Endothelial cell of umbilical vein (primary cell): ENCODE data around the gene CD81. TPM values are rescaled to one million over a fixed set of nuclear protein-coding genes. Genes with fewer than 3 reads are reported as not detected.

Experiments used
- BruUV-seq: library from RNA; stranded (reverse); fragments of 400-500 nt; replicated peaks from 2 replicates; lab custom pipeline; 2021; lab: Mats Ljungman, UMichigan
- CTCF ChIA-PET: fragments of 300-600, 350-600 bp; sonication (Branson Sonifier 250); formaldehyde crosslinking; loops from one replicate; lab custom pipeline; 2021; ENCODE audit warnings: antibody characterized with exemption, inconsistent platforms; lab: Charles Lee
- POLR2A ChIA-PET: fragments of 300-600, 350-600 bp; sonication (Branson Sonifier 250); formaldehyde crosslinking; loops from one replicate; lab custom pipeline; 2021; ENCODE audit warnings: antibody characterized with exemption, inconsistent platforms; lab: Charles Lee
- DNase-seq: peaks from one replicate; pipeline ENCODE4 v3.0.0-alpha.2; 2011; ENCODE audit warnings: low read depth, low spot score
- FAIRE-seq: peaks from 2 replicates; lab custom pipeline; 2011; peaks lifted over from hg19 to GRCh38; lab: Jason Lieb, UNC
- H2AFZ ChIP-seq: 2 replicates; pipeline ENCODE4 v1.6.0; 2012; ENCODE audit warnings: low read depth, low read length, control low read depth, inconsistent platforms
- H3K27ac ChIP-seq: 2 replicates; pipeline ENCODE4 v1.5.1; 2011; ENCODE audit warnings: low read depth, mild to moderate bottlenecking, control low read depth, low read length, moderate library complexity; ENCODE audit not compliant: insufficient read depth
- H3K27me3 ChIP-seq, 2 experiments: 2 replicates each; pipeline versions ENCODE4 v1.6.0 to v1.6.1; 2011; ENCODE audit warnings: low read length in 2 of 2, mixed read lengths in 1 of 2; ENCODE audit not compliant: control insufficient read depth in 2 of 2, insufficient read depth in 2 of 2
- H3K36me3 ChIP-seq, 2 experiments: 2 replicates in 1 of 2; 3 replicates in 1 of 2; pipeline ENCODE4 v1.5.1; 2011; ENCODE audit warnings: low read length in 2 of 2, mild to moderate bottlenecking in 1 of 2, moderate library complexity in 1 of 2; ENCODE audit not compliant: control insufficient read depth in 2 of 2, insufficient read depth in 2 of 2; ENCODE audit errors: extremely low read depth in 1 of 2
- H3K4me1 ChIP-seq: 3 replicates; pipeline ENCODE4 v1.5.1; 2011; ENCODE audit warnings: mild to moderate bottlenecking, low read length; ENCODE audit not compliant: control insufficient read depth, insufficient read depth; ENCODE audit errors: extremely low read depth
- H3K4me2 ChIP-seq: 2 replicates; pipeline ENCODE4 v1.6.1; 2011; ENCODE audit warnings: low read length, control low read depth, mixed read lengths; ENCODE audit not compliant: insufficient read depth
- H3K4me3 ChIP-seq, 3 experiments: fragments of 200-600 bp in 1 of 3; sonication (generic), shearing (Covaris generic) in 1 of 3; replicated peaks in 1 of 3; 2 replicates each; pipeline ENCODE4 v1.5.1; 2011 to 2016; ENCODE audit warnings: control low read depth in 3 of 3, low read length in 3 of 3, mild to moderate bottlenecking in 2 of 3, inconsistent platforms in 1 of 3, low read depth in 1 of 3, moderate library complexity in 1 of 3; ENCODE audit not compliant: insufficient read depth in 1 of 3
- H3K79me2 ChIP-seq: 2 replicates; pipeline ENCODE4 v1.6.0; 2012; ENCODE audit warnings: low read length, inconsistent platforms; ENCODE audit not compliant: control insufficient read depth, insufficient read depth
- H3K9ac ChIP-seq: replicated peaks from 2 replicates; pipeline ENCODE3; 2011; ENCODE audit warnings: low read length, control low read depth; ENCODE audit not compliant: insufficient read depth; ENCODE audit errors: extremely low read depth
- H3K9me1 ChIP-seq: replicated peaks from 3 replicates; pipeline ENCODE4 v1.6.0; 2011; ENCODE audit warnings: mild to moderate bottlenecking, low read length; ENCODE audit not compliant: control insufficient read depth, insufficient read depth; ENCODE audit errors: extremely low read depth
- H3K9me3 ChIP-seq: replicated peaks from 2 replicates; pipeline ENCODE4 v1.5.1; 2012; ENCODE audit warnings: low read length, inconsistent platforms; ENCODE audit not compliant: control insufficient read depth, insufficient read depth
- H4K20me1 ChIP-seq: replicated peaks from 2 replicates; pipeline ENCODE3; 2011; ENCODE audit warnings: mild to moderate bottlenecking, low read length; ENCODE audit not compliant: control insufficient read depth, insufficient read depth; ENCODE audit errors: extremely low read depth
- EZH2 ChIP-seq: IDR thresholded peaks from 2 replicates; pipeline ENCODE4 v1.6.1; 2012; ENCODE audit warnings: borderline replicate concordance, low read depth, mild to moderate bottlenecking, moderate library complexity, low read length, inconsistent platforms; ENCODE audit not compliant: severe bottlenecking
- FOS ChIP-seq: IDR thresholded peaks from 2 replicates; pipeline ENCODE4 v1.6.1; 2011; ENCODE audit warnings: mild to moderate bottlenecking, low read length, moderate library complexity, borderline replicate concordance; ENCODE audit not compliant: insufficient read depth
- GATA2 ChIP-seq: IDR thresholded peaks from 2 replicates; pipeline ENCODE4 v1.7.0; 2011; ENCODE audit warnings: low read depth, mild to moderate bottlenecking, moderate library complexity, mixed read lengths, low read length; ENCODE audit not compliant: insufficient read length, insufficient read depth
- JUN ChIP-seq: IDR thresholded peaks from 2 replicates; pipeline ENCODE4 v1.6.1; 2011; ENCODE audit warnings: borderline replicate concordance, low read depth; ENCODE audit not compliant: insufficient read length, insufficient read depth
- MYC ChIP-seq: IDR thresholded peaks from one replicate; pipeline ENCODE4 v1.6.1; 2011; ENCODE audit warnings: mild to moderate bottlenecking, low read depth, low read length
- POLR2A ChIP-seq: IDR thresholded peaks from 2 replicates; pipeline ENCODE4 v1.6.1; 2012; ENCODE audit warnings: low read depth, mild to moderate bottlenecking, control low read depth, low read length
- POLR2AphosphoS5 ChIP-seq: IDR thresholded peaks from 2 replicates; pipeline ENCODE4 v1.6.1; 2012; ENCODE audit warnings: low read depth, mild to moderate bottlenecking, control low read depth, low read length, moderate library complexity; ENCODE audit not compliant: insufficient read depth
- dilution Hi-C: fragments of 300-500 bp; cut with MboI; formaldehyde crosslinking; loops from one replicate; pipeline ENCODE4 v1.15.0; 2019; ENCODE audit warnings: low sequenced_read_pairs; ENCODE audit not compliant: extremely low pct_ligation_motif_present
- intact Hi-C: fragments of 100-400 bp; cut with micrococcal nuclease; formaldehyde crosslinking; loops from one replicate; pipeline ENCODE4 v1.10.0; 2022
- polyA plus RNA-seq, 4 experiments: library from polyadenylated mRNA; depleted of rRNA in 3 of 4; stranded (reverse) in 3 of 4; unstranded in 1 of 4; fragments of >200 nt; gene quantifications; 2 replicates each; pipeline versions ENCODE4 v1.2.1 to v1.2.3, GENCODE V29; 2011 to 2012; ENCODE audit warnings: missing spikeins in 1 of 4
- total RNA-seq: library from RNA; stranded (reverse); gene quantifications from 2 replicates; pipeline ENCODE4 v1.2.3, GENCODE V29; 2021
- TF ChIP-seq, protein P1 (sequence below), 2 donors: IDR thresholded peaks; 1 replicate in 1 of 2; 2 replicates in 1 of 2; pipeline ENCODE4 v1.5.1; 2011; ENCODE audit warnings: low read length in 2 of 2, mild to moderate bottlenecking in 2 of 2, moderate library complexity in 2 of 2, control low read depth in 1 of 2, inconsistent platforms in 1 of 2, low read depth in 1 of 2; ENCODE audit not compliant: insufficient read depth in 1 of 2; ENCODE audit errors: extremely low read depth in 1 of 2
- TF ChIP-seq, protein P2 (sequence below): IDR thresholded peaks from 2 replicates; pipeline ENCODE4 v1.6.1; 2011; ENCODE audit not compliant: insufficient read depth, insufficient read length

Gene CD81
- total and polyA plus RNA-seq, 2 donors (not counting 3 experiments of a cell fraction or from before 2014, with no cell fraction given): 409 to 802 TPM

DNA sequence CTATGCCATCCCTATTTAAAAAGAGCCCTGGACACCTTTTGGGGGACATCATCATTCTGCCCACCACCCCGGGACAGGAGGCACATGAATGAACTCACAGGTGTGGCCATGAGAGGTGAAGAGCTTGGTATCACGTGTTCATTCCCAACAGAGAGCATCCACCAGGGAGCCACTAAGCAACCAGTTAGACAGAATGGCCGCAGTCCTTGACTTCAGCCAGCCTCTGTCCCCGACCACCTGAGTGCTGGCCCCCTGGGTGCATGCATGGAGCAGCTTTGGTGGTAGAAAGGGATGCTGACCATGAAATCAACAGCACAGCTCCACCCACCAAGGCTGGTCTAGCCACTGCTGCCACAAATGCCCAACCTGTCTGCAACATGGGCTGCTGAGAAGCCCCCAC lies 31.1 kb upstream of the CD81 start:
- H3K9me1 ChIP-seq: no peaks in the 10 kb centered on the region

DNA sequence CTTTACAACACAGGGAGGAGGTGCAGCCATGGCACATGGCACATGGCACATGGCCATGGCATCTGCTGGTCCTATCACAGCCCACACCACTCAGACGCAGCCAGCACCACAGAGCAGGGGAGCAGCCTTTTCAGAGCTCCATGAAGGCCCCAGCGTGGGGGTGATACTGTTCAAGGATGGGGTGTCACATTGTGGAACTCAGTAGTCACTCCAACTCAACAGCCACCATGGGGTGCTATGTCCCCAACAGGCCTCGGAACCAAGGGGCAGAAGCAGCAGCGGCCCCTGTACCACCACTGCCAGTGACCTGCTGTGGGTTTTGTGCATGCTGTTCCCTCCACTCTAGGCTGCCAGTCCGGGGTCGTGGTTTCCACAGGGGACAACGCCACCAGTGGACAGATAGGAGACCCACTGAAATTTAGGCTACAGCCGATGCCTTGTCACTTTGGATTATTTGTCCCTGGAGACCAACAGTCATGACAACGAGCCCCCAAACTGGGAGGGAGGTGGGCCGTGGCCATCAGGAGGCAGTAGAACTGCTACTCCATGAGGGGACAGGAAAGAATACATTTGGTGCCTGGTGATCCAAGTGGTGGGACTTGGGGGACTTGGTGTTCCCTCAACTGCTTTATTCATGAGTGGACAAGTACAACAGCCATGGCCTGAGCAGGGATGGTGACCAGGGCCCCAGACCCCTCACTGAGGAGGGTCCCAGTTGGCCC lies 30.4 kb upstream of the CD81 start:
- TF ChIP-seq FOS (no peak), GATA2 (no peak), JUN (no peak), MYC (no peak), POLR2A (no peak), POLR2AphosphoS5 (no peak), EZH2 (no peak)
- TF ChIP-seq, protein P1, sequence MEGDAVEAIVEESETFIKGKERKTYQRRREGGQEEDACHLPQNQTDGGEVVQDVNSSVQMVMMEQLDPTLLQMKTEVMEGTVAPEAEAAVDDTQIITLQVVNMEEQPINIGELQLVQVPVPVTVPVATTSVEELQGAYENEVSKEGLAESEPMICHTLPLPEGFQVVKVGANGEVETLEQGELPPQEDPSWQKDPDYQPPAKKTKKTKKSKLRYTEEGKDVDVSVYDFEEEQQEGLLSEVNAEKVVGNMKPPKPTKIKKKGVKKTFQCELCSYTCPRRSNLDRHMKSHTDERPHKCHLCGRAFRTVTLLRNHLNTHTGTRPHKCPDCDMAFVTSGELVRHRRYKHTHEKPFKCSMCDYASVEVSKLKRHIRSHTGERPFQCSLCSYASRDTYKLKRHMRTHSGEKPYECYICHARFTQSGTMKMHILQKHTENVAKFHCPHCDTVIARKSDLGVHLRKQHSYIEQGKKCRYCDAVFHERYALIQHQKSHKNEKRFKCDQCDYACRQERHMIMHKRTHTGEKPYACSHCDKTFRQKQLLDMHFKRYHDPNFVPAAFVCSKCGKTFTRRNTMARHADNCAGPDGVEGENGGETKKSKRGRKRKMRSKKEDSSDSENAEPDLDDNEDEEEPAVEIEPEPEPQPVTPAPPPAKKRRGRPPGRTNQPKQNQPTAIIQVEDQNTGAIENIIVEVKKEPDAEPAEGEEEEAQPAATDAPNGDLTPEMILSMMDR (IDR thresholded peaks at IDR 0.05; ENCODE audit: extremely low read depth in 1 of 2, insufficient read depth in 1 of 2, low read depth in 1 of 2, low read length in 2 of 2): no peak
- TF ChIP-seq, protein P2, sequence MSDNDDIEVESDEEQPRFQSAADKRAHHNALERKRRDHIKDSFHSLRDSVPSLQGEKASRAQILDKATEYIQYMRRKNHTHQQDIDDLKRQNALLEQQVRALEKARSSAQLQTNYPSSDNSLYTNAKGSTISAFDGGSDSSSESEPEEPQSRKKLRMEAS: no peak
- no peaks in the 10 kb centered on the region for H4K20me1 ChIP-seq
- H3K27me3 ChIP-seq: peaks cover 0 to 3% of the 10 kb centered on the region in 2 experiments
- no peak overlapping the region for H3K4me2 ChIP-seq
- FAIRE-seq (no peak), DNase-seq (no peak)
- H3K9ac ChIP-seq: no peak overlapping the region
- POLR2A ChIA-PET: no interaction called here
- no peak overlapping the region for H3K27ac ChIP-seq
- CTCF ChIA-PET: interaction anchor here (1.4 kb wide), 1 partner anchor 42 kb away, joined by 4 read pairs; no protein-coding TSS in a partner anchor
- no peaks in the 10 kb centered on the region for H3K4me1 ChIP-seq
- dilution Hi-C loops: no loop called here
- no peak overlapping the region for H2AFZ ChIP-seq
- H3K9me3 ChIP-seq: no peaks in the 10 kb centered on the region
- H3K4me3 ChIP-seq: no peak overlapping the region
- no peaks in the 10 kb centered on the region for H3K36me3 ChIP-seq
- H3K79me2 ChIP-seq: no peaks in the 10 kb centered on the region
- no TSS peak for BruUV-seq
- intact Hi-C loops: no loop called here
- H3K9me1 ChIP-seq: no peaks in the 10 kb centered on the region

More for the DNA sequence above, 31.1 kb upstream of the CD81 start:
- no peaks in the 10 kb centered on the region for H3K9me3 ChIP-seq
- no peaks in the 10 kb centered on the region for H3K4me1 ChIP-seq
- TF ChIP-seq FOS (no peak), POLR2A (no peak), POLR2AphosphoS5 (no peak), JUN (no peak), MYC (no peak)
- H3K27me3 ChIP-seq: peaks cover 0 to 3% of the 10 kb centered on the region in 2 experiments
- H3K4me3 ChIP-seq: no peak overlapping the region
- no peak overlapping the region for H3K9ac ChIP-seq
- dilution Hi-C loops (no loop called here), intact Hi-C loops (no loop called here)
- H3K79me2 ChIP-seq: no peaks in the 10 kb centered on the region
- H3K36me3 ChIP-seq: no peaks in the 10 kb centered on the region
- ChIA-PET POLR2A (no interaction called here), CTCF (interaction anchor here (1.4 kb wide), 1 partner anchor 41 kb away, joined by 4 read pairs; no protein-coding TSS in a partner anchor)
- FAIRE-seq (no peak), DNase-seq (no peak)
- no peak overlapping the region for H3K4me2 ChIP-seq
- H3K27ac ChIP-seq: no peak overlapping the region
- H2AFZ ChIP-seq: no peak overlapping the region
- no peaks in the 10 kb centered on the region for H4K20me1 ChIP-seq
- BruUV-seq: no TSS peak
